ENCODE measurements around the gene PPARD.

PPARD gene

GRCh38 chr6:35381132-35381531 lies 38.8 kb downstream of the PPARD start:
- no peak for TF ChIP-seq NFRKB (IDR thresholded peaks at IDR 0.05)
- TF ChIP-seq PKNOX1 (IDR thresholded peaks at IDR 0.05): no peak
- no peak for TF ChIP-seq ARNT (IDR thresholded peaks at IDR 0.05)
- TF ChIP-seq L3MBTL2 (conservative IDR thresholded peaks at IDR 0.05): no peak
- no peak for TF ChIP-seq FOXK2 (IDR thresholded peaks at IDR 0.05)
- TF ChIP-seq BHLHE40 (IDR thresholded peaks at IDR 0.05; ENCODE audit: borderline replicate concordance): no peak
- no peak for TF ChIP-seq HDGF (IDR thresholded peaks at IDR 0.05; ENCODE audit: borderline replicate concordance)
- TF ChIP-seq TARDBP (IDR thresholded peaks at IDR 0.05): no peak
- no peak for TF ChIP-seq SP1 (IDR thresholded peaks at IDR 0.05)
- no peak for TF ChIP-seq ELF4 (IDR thresholded peaks at IDR 0.05)
- TF ChIP-seq ZNF384 (IDR thresholded peaks at IDR 0.05): no peak
- TF ChIP-seq FOXA1 (IDR thresholded peaks at IDR 0.05): no peak
- no peak for TF ChIP-seq SUZ12 (IDR thresholded peaks at IDR 0.05)
- TF ChIP-seq LEF1 (IDR thresholded peaks at IDR 0.05; ENCODE audit: borderline replicate concordance): no peak
- no peak for TF ChIP-seq CTBP1 (IDR thresholded peaks at IDR 0.05; ENCODE audit: borderline replicate concordance)
- TF ChIP-seq FOXM1 (IDR thresholded peaks at IDR 0.05; ENCODE audit: borderline replicate concordance): no peak
- ChIA-PET CTCF (no interaction called here), POLR2A (no interaction called here)
- DNase-seq (ENCODE audit: extremely low spot score): no peak

- POLR2A ChIA-PET: no interaction called here
- no peak for TF ChIP-seq LEF1 (IDR thresholded peaks at IDR 0.05; ENCODE audit: borderline replicate concordance)
- TF ChIP-seq NFRKB (IDR thresholded peaks at IDR 0.05): no peak
- TF ChIP-seq BHLHE40 (IDR thresholded peaks at IDR 0.05; ENCODE audit: borderline replicate concordance): no peak
- TF ChIP-seq CTBP1 (IDR thresholded peaks at IDR 0.05; ENCODE audit: borderline replicate concordance): no peak
- no peak for TF ChIP-seq ARNT (IDR thresholded peaks at IDR 0.05)
- no peak for TF ChIP-seq PKNOX1 (IDR thresholded peaks at IDR 0.05)
- TF ChIP-seq FOXM1 (IDR thresholded peaks at IDR 0.05; ENCODE audit: borderline replicate concordance): no peak
- no peak for TF ChIP-seq FOXA1 (IDR thresholded peaks at IDR 0.05)
- TF ChIP-seq TARDBP (IDR thresholded peaks at IDR 0.05): no peak
- CTCF ChIA-PET: no interaction called here
- no peak for DNase-seq (ENCODE audit: extremely low spot score)
Measured at GRCh38 chr6:35382015-35382414, 39.7 kb downstream of the PPARD start.

- ChIA-PET CTCF (no interaction called here), POLR2A (no interaction called here)
- DNase-seq (ENCODE audit: extremely low spot score): no peak
- TF ChIP-seq SP1 (IDR thresholded peaks at IDR 0.05) (no peak), FOXA1 (IDR thresholded peaks at IDR 0.05) (no peak), ZNF384 (IDR thresholded peaks at IDR 0.05) (no peak), ARNT (IDR thresholded peaks at IDR 0.05) (no peak), L3MBTL2 (conservative IDR thresholded peaks at IDR 0.05) (no peak), FOXM1 (IDR thresholded peaks at IDR 0.05; ENCODE audit: borderline replicate concordance) (no peak), PKNOX1 (IDR thresholded peaks at IDR 0.05) (no peak)
Measured at GRCh38 chr6:35385457-35386202, 43.3 kb downstream of the PPARD start.

GRCh38 chr6:35386989-35387388 lies 44.6 kb downstream of the PPARD start:
- ChIA-PET CTCF (interaction anchor here (0.8 kb wide), 1 partner anchor 62 kb away, joined by 5 read pairs; no protein-coding TSS in a partner anchor), POLR2A (no interaction called here)
- DNase-seq (ENCODE audit: extremely low spot score): no peak
- TF ChIP-seq FOXK2 (IDR thresholded peaks at IDR 0.05): no peak
- no peak for TF ChIP-seq HDGF (IDR thresholded peaks at IDR 0.05; ENCODE audit: borderline replicate concordance)
- TF ChIP-seq CTBP1 (IDR thresholded peaks at IDR 0.05; ENCODE audit: borderline replicate concordance): no peak
- TF ChIP-seq ELF4 (IDR thresholded peaks at IDR 0.05): no peak
- TF ChIP-seq FOXA1 (IDR thresholded peaks at IDR 0.05): no peak
- no peak for TF ChIP-seq TARDBP (IDR thresholded peaks at IDR 0.05)
- no peak for TF ChIP-seq FOXM1 (IDR thresholded peaks at IDR 0.05; ENCODE audit: borderline replicate concordance)
- no peak for TF ChIP-seq L3MBTL2 (conservative IDR thresholded peaks at IDR 0.05)
- TF ChIP-seq ZNF384 (IDR thresholded peaks at IDR 0.05): no peak
- no peak for TF ChIP-seq SP1 (IDR thresholded peaks at IDR 0.05)
- TF ChIP-seq LEF1 (IDR thresholded peaks at IDR 0.05; ENCODE audit: borderline replicate concordance): no peak
- no peak for TF ChIP-seq PKNOX1 (IDR thresholded peaks at IDR 0.05)
- no peak for TF ChIP-seq NFRKB (IDR thresholded peaks at IDR 0.05)
- no peak for TF ChIP-seq SUZ12 (IDR thresholded peaks at IDR 0.05)
- no peak for TF ChIP-seq ARNT (IDR thresholded peaks at IDR 0.05)

GRCh38 chr6:35388030-35388429 lies 45.7 kb downstream of the PPARD start:
- DNase-seq (ENCODE audit: extremely low spot score): no peak
- CTCF ChIA-PET: no interaction called here
- no peak for TF ChIP-seq ARNT (IDR thresholded peaks at IDR 0.05)
- no peak for TF ChIP-seq FOXA1 (IDR thresholded peaks at IDR 0.05)
- TF ChIP-seq BHLHE40 (IDR thresholded peaks at IDR 0.05; ENCODE audit: borderline replicate concordance): no peak
- TF ChIP-seq SUZ12 (IDR thresholded peaks at IDR 0.05): no peak
- TF ChIP-seq CTBP1 (IDR thresholded peaks at IDR 0.05; ENCODE audit: borderline replicate concordance): no peak
- no peak for TF ChIP-seq FOXK2 (IDR thresholded peaks at IDR 0.05)
- no peak for TF ChIP-seq L3MBTL2 (conservative IDR thresholded peaks at IDR 0.05)
- no peak for TF ChIP-seq ZNF384 (IDR thresholded peaks at IDR 0.05)
- TF ChIP-seq LEF1 (IDR thresholded peaks at IDR 0.05; ENCODE audit: borderline replicate concordance): no peak
- no peak for TF ChIP-seq ELF4 (IDR thresholded peaks at IDR 0.05)
- no peak for TF ChIP-seq TARDBP (IDR thresholded peaks at IDR 0.05)
- no peak for TF ChIP-seq PKNOX1 (IDR thresholded peaks at IDR 0.05)
- TF ChIP-seq SP1 (IDR thresholded peaks at IDR 0.05): no peak
- no peak for TF ChIP-seq HDGF (IDR thresholded peaks at IDR 0.05; ENCODE audit: borderline replicate concordance)
- no peak for TF ChIP-seq NFRKB (IDR thresholded peaks at IDR 0.05)
- POLR2A ChIA-PET: no interaction called here
